A549 (cell line): ENCODE measurements around the gene PID1. TPM values are rescaled to one million over a fixed set of nuclear protein-coding genes. Genes with fewer than 3 reads are reported as not detected.

Source experiments
- ATAC-seq, 2 experiments: fragments of 200-7000 bp in 1 of 2; fragments of >200 bp in 1 of 2; cut with Nextera tagmentation in 1 of 2; cut with Tn5 transposase in 1 of 2; 3 replicates each; pipeline versions ENCODE4 v1.8.0 to v1.9.1; 2018 to 2020; ENCODE audit warnings: mild to moderate bottlenecking in 1 of 2, moderate library complexity in 1 of 2
- CTCF ChIA-PET: fragments of 300-600 bp; sonication (Branson Sonifier 250); formaldehyde crosslinking; extraction: SDS; loops from one replicate; lab custom pipeline; 2021; ENCODE audit warnings: antibody characterized with exemption, inconsistent platforms; lab: Yijun Ruan, JAX
- POLR2A ChIA-PET: fragments of 350-600 bp; formaldehyde crosslinking; extraction: SDS; loops from one replicate; lab custom pipeline; 2021; ENCODE audit warnings: antibody characterized with exemption, inconsistent platforms; lab: Yijun Ruan, JAX
- DNase-seq, 2 experiments: peaks; one replicate each; pipeline versions ENCODE4 v3.0.0 to v3.0.0-alpha.2; 2011 to 2016; ENCODE audit warnings: low read depth in 1 of 2, low spot score in 1 of 2
- FAIRE-seq: peaks from 2 replicates; lab custom pipeline; 2011; peaks lifted over from hg19 to GRCh38; lab: Jason Lieb, UNC
- H3K27ac ChIP-seq, 2 experiments: fragments of >200 bp; sonication (Bioruptor Twin); formaldehyde crosslinking; 3 replicates each; pipeline ENCODE4 v1.5.1; 2016 to 2017
- H3K4me1 ChIP-seq: fragments of >200 bp; sonication (Bioruptor Twin); formaldehyde crosslinking; 3 replicates; pipeline ENCODE4 v1.6.1; 2016
- H3K4me2 ChIP-seq: fragments of >200 bp; sonication (Bioruptor Twin); formaldehyde crosslinking; 3 replicates; pipeline ENCODE4 v1.6.1; 2016
- H3K4me3 ChIP-seq: fragments of >200 bp; sonication (Bioruptor Twin); formaldehyde crosslinking; 3 replicates; pipeline ENCODE4 v1.5.1; 2016
- H3K9me3 ChIP-seq: fragments of >200 bp; sonication (Bioruptor Twin); formaldehyde crosslinking; 3 replicates; pipeline ENCODE4 v1.6.1; 2016
- CBX2 ChIP-seq: fragments of 200-600 bp; sonication (generic); IDR thresholded peaks from 2 replicates; pipeline ENCODE4 v1.6.1; 2016; ENCODE audit warnings: low read depth, mild to moderate bottlenecking, borderline replicate concordance
- CBX8 ChIP-seq: fragments of 200-600 bp; sonication (generic); IDR thresholded peaks from 2 replicates; pipeline ENCODE4 v1.6.1; 2016
- EHF ChIP-seq: fragments of 250-450 bp; sonication (Bioruptor Pico); IDR thresholded peaks from 2 replicates; pipeline ENCODE4 v1.5.0; 2020; ENCODE audit warnings: mild to moderate bottlenecking
- EHMT2 ChIP-seq: fragments of 200-600 bp; sonication (generic); IDR thresholded peaks from 2 replicates; pipeline ENCODE4 v1.6.1; 2016; ENCODE audit warnings: antibody characterized with exemption, low read depth, mild to moderate bottlenecking, moderate library complexity
- EP300 ChIP-seq, 2 experiments: fragments of >200 bp; sonication (Bioruptor Twin); formaldehyde crosslinking; IDR thresholded peaks; 2 replicates in 1 of 2; 3 replicates in 1 of 2; pipeline ENCODE4 v1.6.1; 2016 to 2017
- ESRRA ChIP-seq: fragments of 150-350 bp; IDR thresholded peaks from 2 replicates; pipeline ENCODE4 v1.6.1; 2014; ENCODE audit warnings: mild to moderate bottlenecking, low read length, borderline replicate concordance
- FOSB ChIP-seq: fragments of 250-450 bp; sonication (Bioruptor Pico); IDR thresholded peaks from 2 replicates; pipeline ENCODE4 v1.5.0; 2020; ENCODE audit warnings: mild to moderate bottlenecking, moderate library complexity
- FOSL2 ChIP-seq, 2 experiments: fragments of 450-650 bp in 1 of 2; fragments of >200 bp in 1 of 2; sonication (Bioruptor Twin) in 1 of 2; formaldehyde crosslinking; IDR thresholded peaks; 2 replicates each; pipeline versions ENCODE4 v1.5.0 to v1.6.1; 2016 to 2020; ENCODE audit warnings: mild to moderate bottlenecking in 1 of 2, moderate library complexity in 1 of 2
- GATA3 ChIP-seq: IDR thresholded peaks from 2 replicates; pipeline ENCODE4 v1.6.1; 2012; ENCODE audit warnings: borderline replicate concordance
- HDAC2 ChIP-seq: fragments of 200-600 bp; sonication (generic); IDR thresholded peaks from 2 replicates; pipeline ENCODE4 v1.6.1; 2016
- HEYL ChIP-seq: fragments of 250-450 bp; sonication (Bioruptor Pico); IDR thresholded peaks from 2 replicates; pipeline ENCODE4 v1.8.0; 2021; ENCODE audit warnings: mild to moderate bottlenecking, moderate library complexity
- HOXB13 ChIP-seq: fragments of 250-450 bp; sonication (Bioruptor Pico); IDR thresholded peaks from 2 replicates; pipeline ENCODE4 v1.5.0; 2020; ENCODE audit warnings: low read depth, mild to moderate bottlenecking, moderate library complexity
- MYC ChIP-seq: IDR thresholded peaks from 2 replicates; pipeline ENCODE4 v1.6.1; 2012; ENCODE audit warnings: mild to moderate bottlenecking, inconsistent platforms, low read length, improper control_type of control experiment, borderline replicate concordance
- POLR2A ChIP-seq: IDR thresholded peaks from 2 replicates; pipeline ENCODE4 v1.6.1; 2012; ENCODE audit warnings: mild to moderate bottlenecking, low read length
- RNF2 ChIP-seq: fragments of 200-600 bp; sonication (generic); IDR thresholded peaks from 2 replicates; pipeline ENCODE4 v1.6.1; 2016; ENCODE audit warnings: low read depth, mild to moderate bottlenecking, antibody characterized with exemption, moderate library complexity, borderline replicate concordance
- SREBF2 ChIP-seq: fragments of 450-650 bp; IDR thresholded peaks from 2 replicates; pipeline ENCODE4 v1.6.1; 2014; ENCODE audit warnings: mild to moderate bottlenecking, moderate library complexity
- TFCP2L1 ChIP-seq: fragments of 250-450 bp; sonication (Bioruptor Pico); IDR thresholded peaks from 2 replicates; pipeline ENCODE4 v1.5.0; 2021; ENCODE audit warnings: mild to moderate bottlenecking
- TP53 ChIP-seq: fragments of 250-450 bp; sonication (Bioruptor Pico); IDR thresholded peaks from 2 replicates; pipeline ENCODE4 v1.5.0; 2021; ENCODE audit warnings: mild to moderate bottlenecking, moderate library complexity
- WGBS: methylation state at CpG from one replicate; pipeline ENCODE4 v1.1.6; 2017; ENCODE audit errors: missing lambda C conversion rate; 5-methylcytosine and 5-hydroxymethylcytosine counted together
- polyA minus RNA-seq: library from RNA; depleted of rRNA, polyadenylated mRNA; stranded (reverse); fragments of >200 nt; gene quantifications from 2 replicates; pipeline ENCODE4 v1.2.3, GENCODE V29; 2011; rRNA and poly(A)+ RNA removed
- polyA plus RNA-seq, 4 experiments: library from polyadenylated mRNA; depleted of rRNA in 3 of 4; stranded (reverse); fragments of >200 nt; fragmentation: RNase III in 1 of 4; extraction: RNeasy Plus Mini Kit Qiagen cat#74134 plus additional on column Dnase treatment in 1 of 4; gene quantifications; 2 replicates in 3 of 4; 3 replicates in 1 of 4; pipeline ENCODE4 v1.2.3, GENCODE V29; 2011 to 2017
- TF ChIP-seq, protein P1 (sequence below): fragments of >200 bp; sonication (Bioruptor Twin); formaldehyde crosslinking; IDR thresholded peaks from 3 replicates; pipeline ENCODE4 v1.6.1; 2016
- TF ChIP-seq, protein P2 (sequence below): fragments of >200 bp; sonication (Bioruptor Twin); formaldehyde crosslinking; IDR thresholded peaks from 3 replicates; pipeline ENCODE4 v1.5.1; 2016
- TF ChIP-seq, protein P3 (sequence below): fragments of 200-600 bp; sonication (generic); IDR thresholded peaks from 2 replicates; pipeline ENCODE4 v1.6.1; 2016; ENCODE audit warnings: antibody characterized with exemption, mild to moderate bottlenecking, moderate library complexity

Gene PID1, protein sequence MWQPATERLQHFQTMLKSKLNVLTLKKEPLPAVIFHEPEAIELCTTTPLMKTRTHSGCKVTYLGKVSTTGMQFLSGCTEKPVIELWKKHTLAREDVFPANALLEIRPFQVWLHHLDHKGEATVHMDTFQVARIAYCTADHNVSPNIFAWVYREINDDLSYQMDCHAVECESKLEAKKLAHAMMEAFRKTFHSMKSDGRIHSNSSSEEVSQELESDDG
- polyA plus RNA-seq (2011; rRNA removed) (0.75 and 1.3 TPM in 2 replicates), polyA plus RNA-seq (2017; fragmentation: RNase III; extraction: RNeasy Plus Mini Kit Qiagen cat#74134 plus additional on column Dnase treatment) (2.7 to 3.2 TPM (median 2.7 TPM) in 3 replicates), polyA minus RNA-seq (0.50 and 1.0 TPM in 2 replicates)
- 1.4 TPM in 2 replicates for polyA plus RNA-seq (2012; cell fraction: cytosol; rRNA removed)
- 0.37 and 0.70 TPM in 2 replicates for polyA plus RNA-seq (2012; cell fraction: nucleus; rRNA removed)

DNA sequence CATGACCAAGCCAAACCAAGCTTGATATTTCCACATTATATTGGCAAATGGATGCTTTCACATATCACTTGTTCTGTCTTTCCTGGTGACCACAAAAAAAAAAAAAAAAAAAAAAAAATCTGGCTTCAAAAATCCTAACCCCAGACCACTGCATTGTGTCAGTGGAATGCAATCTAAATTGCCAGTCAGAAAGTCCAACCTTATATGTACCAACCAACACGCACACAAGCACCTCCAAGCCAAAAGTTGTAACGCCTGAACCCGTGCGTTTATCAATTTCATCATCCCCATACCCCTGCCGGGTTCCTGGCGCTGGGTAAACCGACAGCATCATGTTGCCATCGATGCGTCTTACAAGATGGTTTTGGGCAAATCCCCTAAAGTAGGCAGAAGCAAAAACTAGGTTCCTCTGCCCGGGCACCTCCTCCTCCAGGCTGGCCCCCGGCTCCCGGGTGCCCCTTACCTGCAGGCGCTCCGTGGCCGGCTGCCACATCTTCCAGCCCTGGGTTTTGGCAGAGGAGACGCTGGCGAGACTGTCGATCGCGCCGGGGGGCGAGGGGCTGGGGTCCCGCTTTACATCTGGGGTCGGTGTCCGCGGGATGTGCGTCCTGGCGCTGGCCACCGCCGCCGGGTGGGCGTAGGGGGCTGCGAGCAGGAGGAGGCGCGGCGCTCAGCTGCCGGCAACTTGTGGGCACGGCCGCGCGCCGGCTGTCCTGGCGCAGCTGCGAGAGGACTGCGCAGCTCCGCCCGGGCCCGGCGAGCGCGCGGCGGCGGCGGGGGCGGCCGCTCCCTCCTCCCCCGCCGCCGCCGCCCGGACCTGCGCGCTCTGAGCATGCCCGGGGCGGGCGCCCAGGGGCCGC, at the start of gene PID1:
TSS of gene PID1 (minus strand) at position 737 of the 860 bp plus-strand sequence. CDS start at position 493, 244 bp downstream.
- H3K4me3 ChIP-seq, result peak within 1 kb of the TSS; percentile 54
- TF ChIP-seq HOXB13 (CRISPR knock-in tag), result no peak
- TF ChIP-seq, protein P1, sequence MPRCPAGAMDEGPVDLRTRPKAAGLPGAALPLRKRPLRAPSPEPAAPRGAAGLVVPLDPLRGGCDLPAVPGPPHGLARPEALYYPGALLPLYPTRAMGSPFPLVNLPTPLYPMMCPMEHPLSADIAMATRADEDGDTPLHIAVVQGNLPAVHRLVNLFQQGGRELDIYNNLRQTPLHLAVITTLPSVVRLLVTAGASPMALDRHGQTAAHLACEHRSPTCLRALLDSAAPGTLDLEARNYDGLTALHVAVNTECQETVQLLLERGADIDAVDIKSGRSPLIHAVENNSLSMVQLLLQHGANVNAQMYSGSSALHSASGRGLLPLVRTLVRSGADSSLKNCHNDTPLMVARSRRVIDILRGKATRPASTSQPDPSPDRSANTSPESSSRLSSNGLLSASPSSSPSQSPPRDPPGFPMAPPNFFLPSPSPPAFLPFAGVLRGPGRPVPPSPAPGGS, result no peak
- no peak for TF ChIP-seq ESRRA
- no peak for TF ChIP-seq SREBF2
- TF ChIP-seq TFCP2L1 (CRISPR knock-in tag), result no peak
- TF ChIP-seq, protein P2, sequence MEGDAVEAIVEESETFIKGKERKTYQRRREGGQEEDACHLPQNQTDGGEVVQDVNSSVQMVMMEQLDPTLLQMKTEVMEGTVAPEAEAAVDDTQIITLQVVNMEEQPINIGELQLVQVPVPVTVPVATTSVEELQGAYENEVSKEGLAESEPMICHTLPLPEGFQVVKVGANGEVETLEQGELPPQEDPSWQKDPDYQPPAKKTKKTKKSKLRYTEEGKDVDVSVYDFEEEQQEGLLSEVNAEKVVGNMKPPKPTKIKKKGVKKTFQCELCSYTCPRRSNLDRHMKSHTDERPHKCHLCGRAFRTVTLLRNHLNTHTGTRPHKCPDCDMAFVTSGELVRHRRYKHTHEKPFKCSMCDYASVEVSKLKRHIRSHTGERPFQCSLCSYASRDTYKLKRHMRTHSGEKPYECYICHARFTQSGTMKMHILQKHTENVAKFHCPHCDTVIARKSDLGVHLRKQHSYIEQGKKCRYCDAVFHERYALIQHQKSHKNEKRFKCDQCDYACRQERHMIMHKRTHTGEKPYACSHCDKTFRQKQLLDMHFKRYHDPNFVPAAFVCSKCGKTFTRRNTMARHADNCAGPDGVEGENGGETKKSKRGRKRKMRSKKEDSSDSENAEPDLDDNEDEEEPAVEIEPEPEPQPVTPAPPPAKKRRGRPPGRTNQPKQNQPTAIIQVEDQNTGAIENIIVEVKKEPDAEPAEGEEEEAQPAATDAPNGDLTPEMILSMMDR, result no peak
- no peak for TF ChIP-seq RNF2
- peak; percentile 35; the same call in 1 of the 2 replicates for TF ChIP-seq POLR2A
- ChIA-PET POLR2A (no interaction called here), CTCF (interaction anchor here (0.6 to 3.8 kb wide), 2 partner anchors 137 to 360 kb away, joined by 3 to 15 read pairs; no protein-coding TSS in a partner anchor)
- no peaks in the 10 kb centered on the region for H3K9me3 ChIP-seq
- peak within 1 kb of the TSS; percentile 58 to 88 for H3K27ac ChIP-seq
- peak within 1 kb of the TSS; percentile 67 for H3K4me2 ChIP-seq
- DNase-seq (peak; percentile 21 to 27), ATAC-seq (peak; percentile 67 to 77), FAIRE-seq (no peak)
- H3K4me1 ChIP-seq, result peaks cover 5% of the 10 kb centered on the region; the same call in 1 of the 3 replicates
- 69% methylated on average over 12 of the region's 68 CpGs for WGBS

DNA sequence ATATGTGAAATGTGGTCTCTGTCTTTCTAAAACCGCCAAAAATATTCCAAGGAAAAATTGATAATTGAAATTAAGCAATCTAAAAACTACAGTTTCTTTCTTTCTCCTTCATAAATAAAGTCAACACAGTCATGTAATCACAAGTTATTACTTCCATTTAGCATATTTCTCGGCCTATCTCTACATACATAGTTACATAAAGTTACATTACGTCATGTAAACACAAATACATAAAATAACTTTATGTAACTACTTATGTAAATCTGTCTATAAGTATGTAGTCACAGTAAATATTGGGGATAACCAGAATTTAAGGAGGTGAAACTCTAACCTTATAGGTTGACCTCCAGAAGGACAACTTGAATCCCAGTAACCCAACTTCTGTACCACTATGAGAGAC, 48.5 kb upstream of the PID1 start:
- no peak for ATAC-seq

More for the DNA sequence above, 48.5 kb upstream of the PID1 start:
- no peak for FAIRE-seq
- H3K4me3 ChIP-seq, result no peak overlapping the region
- no peak overlapping the region for H3K27ac ChIP-seq
- ChIA-PET CTCF (interaction anchor here (1.3 to 1.5 kb wide), 2 partner anchors 20 to 268 kb away, joined by 3 read pairs; no protein-coding TSS in a partner anchor), POLR2A (no interaction called here)
- DNase-seq, result no peak
- H3K9me3 ChIP-seq, result no peaks in the 10 kb centered on the region
- no peaks in the 10 kb centered on the region for H3K4me1 ChIP-seq
- TF ChIP-seq FOSL2 (IDR thresholded peaks at IDR 0.05) (no peak), FOSL2 (CRISPR knock-in tag; IDR thresholded peaks at IDR 0.05) (no peak), EHMT2 (no peak), GATA3 (no peak), CBX2 (no peak), HDAC2 (no peak), FOSB (no peak), EHF (no peak), EP300 (IDR thresholded peaks at IDR 0.05) (no peak), CBX8 (no peak), TP53 (CRISPR knock-in tag) (no peak), RNF2 (no peak), MYC (no peak), HEYL (CRISPR knock-in tag) (no peak)
- TF ChIP-seq, protein P3, sequence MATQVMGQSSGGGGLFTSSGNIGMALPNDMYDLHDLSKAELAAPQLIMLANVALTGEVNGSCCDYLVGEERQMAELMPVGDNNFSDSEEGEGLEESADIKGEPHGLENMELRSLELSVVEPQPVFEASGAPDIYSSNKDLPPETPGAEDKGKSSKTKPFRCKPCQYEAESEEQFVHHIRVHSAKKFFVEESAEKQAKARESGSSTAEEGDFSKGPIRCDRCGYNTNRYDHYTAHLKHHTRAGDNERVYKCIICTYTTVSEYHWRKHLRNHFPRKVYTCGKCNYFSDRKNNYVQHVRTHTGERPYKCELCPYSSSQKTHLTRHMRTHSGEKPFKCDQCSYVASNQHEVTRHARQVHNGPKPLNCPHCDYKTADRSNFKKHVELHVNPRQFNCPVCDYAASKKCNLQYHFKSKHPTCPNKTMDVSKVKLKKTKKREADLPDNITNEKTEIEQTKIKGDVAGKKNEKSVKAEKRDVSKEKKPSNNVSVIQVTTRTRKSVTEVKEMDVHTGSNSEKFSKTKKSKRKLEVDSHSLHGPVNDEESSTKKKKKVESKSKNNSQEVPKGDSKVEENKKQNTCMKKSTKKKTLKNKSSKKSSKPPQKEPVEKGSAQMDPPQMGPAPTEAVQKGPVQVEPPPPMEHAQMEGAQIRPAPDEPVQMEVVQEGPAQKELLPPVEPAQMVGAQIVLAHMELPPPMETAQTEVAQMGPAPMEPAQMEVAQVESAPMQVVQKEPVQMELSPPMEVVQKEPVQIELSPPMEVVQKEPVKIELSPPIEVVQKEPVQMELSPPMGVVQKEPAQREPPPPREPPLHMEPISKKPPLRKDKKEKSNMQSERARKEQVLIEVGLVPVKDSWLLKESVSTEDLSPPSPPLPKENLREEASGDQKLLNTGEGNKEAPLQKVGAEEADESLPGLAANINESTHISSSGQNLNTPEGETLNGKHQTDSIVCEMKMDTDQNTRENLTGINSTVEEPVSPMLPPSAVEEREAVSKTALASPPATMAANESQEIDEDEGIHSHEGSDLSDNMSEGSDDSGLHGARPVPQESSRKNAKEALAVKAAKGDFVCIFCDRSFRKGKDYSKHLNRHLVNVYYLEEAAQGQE, result no peak
- H3K4me2 ChIP-seq, result no peak overlapping the region
- WGBS, result 55% methylated on average over 3 of the region's 3 CpGs
